Activated CD8-positive, alpha-beta memory T cell treated with anti-CD3 and anti-CD28 coated beads for 48 hours (primary cell): ENCODE measurements around the gene HM13.
"Not testable (repeated sequence)": the region's sequence is repeated elsewhere in the genome, so short reads cannot be mapped to it uniquely, and the experiment has no call there.

Experiments
- DNase-seq, 3 experiments: peaks; one replicate each; pipeline ENCODE4 v3.0.0-alpha.2; 2020; ENCODE audit warnings: low read depth in 2 of 3, low spot score in 2 of 3

The HM13 gene

GRCh38 chr20:31514154-31515071, at the start of gene HM13:
HM13 (plus strand) TSS chr20:31514442; CDS start chr20:31514552, 110 bp downstream.
- peak; percentile 75 to 81 (median 78) for DNase-seq

GRCh38 chr20:31470946-31471345, 43.3 kb upstream of the HM13 start:
- not testable (repeated sequence) for DNase-seq

GRCh38 chr20:31472395-31473330, 41.6 kb upstream of the HM13 start:
- DNase-seq, result no peak

- DNase-seq, result no peak
These were observed 40.7 kb upstream of the HM13 start for GRCh38 chr20:31473331-31474096.

GRCh38 chr20:31474097-31474436, 40.2 kb upstream of the HM13 start:
- no peak for DNase-seq

GRCh38 chr20:31474758-31475427, 39.3 kb upstream of the HM13 start, which contains the start of the genes DEFB124 and REM1:
DEFB124 (minus strand) TSS chr20:31475127; CDS start chr20:31473013, 2,114 bp downstream.
REM1 (plus strand) TSS chr20:31475288; CDS start chr20:31476446, 1,158 bp downstream.
- DNase-seq, result no peak

- DNase-seq, result no peak
These were observed 38.6 kb upstream of the HM13 start for GRCh38 chr20:31475472-31476293.

GRCh38 chr20:31476294-31476585, 38.0 kb upstream of the HM13 start:
- no peak for DNase-seq

- DNase-seq, result no peak
These were observed 37.5 kb upstream of the HM13 start for GRCh38 chr20:31476643-31477215.

- no peak for DNase-seq
These were observed 30.2 kb upstream of the HM13 start for GRCh38 chr20:31484001-31484400.

- no peak for DNase-seq
These were observed 28.5 kb upstream of the HM13 start for GRCh38 chr20:31485450-31486339.

GRCh38 chr20:31488115-31488514, 26.1 kb upstream of the HM13 start:
- DNase-seq, result no peak

- DNase-seq, result no peak
These were observed 25.1 kb upstream of the HM13 start for GRCh38 chr20:31489152-31489551.

- DNase-seq, result no peak
These were observed 23.5 kb upstream of the HM13 start for GRCh38 chr20:31490752-31491151.

GRCh38 chr20:31494131-31494530, 20.1 kb upstream of the HM13 start:
- no peak for DNase-seq

GRCh38 chr20:31496761-31497295, 17.4 kb upstream of the HM13 start:
- DNase-seq, result no peak

GRCh38 chr20:31497838-31498540, 16.3 kb upstream of the HM13 start:
- no peak for DNase-seq
